HT1080 (cell line): Measurements from ENCODE around the gene ACAP3. TPM values are rescaled to one million over a fixed set of nuclear protein-coding genes. Genes with fewer than 3 reads are reported as not detected.
"Not testable (repeated sequence)": the region's sequence is repeated elsewhere in the genome, so short reads cannot be mapped to it uniquely, and the experiment has no call there.

Experiments used
- DNase-seq: peaks from one replicate; pipeline ENCODE4 v3.0.0-alpha.2; 2015; ENCODE audit warnings: low read depth
- total RNA-seq: library from RNA; depleted of rRNA; stranded (reverse); fragments of >200 nt; shearing (Covaris generic); gene quantifications from 2 replicates; pipeline ENCODE4 v1.2.3, GENCODE V29; 2014

ACAP3 gene
- total RNA-seq, 1 experiment from 2014 or later: 34.9 TPM

DNA sequence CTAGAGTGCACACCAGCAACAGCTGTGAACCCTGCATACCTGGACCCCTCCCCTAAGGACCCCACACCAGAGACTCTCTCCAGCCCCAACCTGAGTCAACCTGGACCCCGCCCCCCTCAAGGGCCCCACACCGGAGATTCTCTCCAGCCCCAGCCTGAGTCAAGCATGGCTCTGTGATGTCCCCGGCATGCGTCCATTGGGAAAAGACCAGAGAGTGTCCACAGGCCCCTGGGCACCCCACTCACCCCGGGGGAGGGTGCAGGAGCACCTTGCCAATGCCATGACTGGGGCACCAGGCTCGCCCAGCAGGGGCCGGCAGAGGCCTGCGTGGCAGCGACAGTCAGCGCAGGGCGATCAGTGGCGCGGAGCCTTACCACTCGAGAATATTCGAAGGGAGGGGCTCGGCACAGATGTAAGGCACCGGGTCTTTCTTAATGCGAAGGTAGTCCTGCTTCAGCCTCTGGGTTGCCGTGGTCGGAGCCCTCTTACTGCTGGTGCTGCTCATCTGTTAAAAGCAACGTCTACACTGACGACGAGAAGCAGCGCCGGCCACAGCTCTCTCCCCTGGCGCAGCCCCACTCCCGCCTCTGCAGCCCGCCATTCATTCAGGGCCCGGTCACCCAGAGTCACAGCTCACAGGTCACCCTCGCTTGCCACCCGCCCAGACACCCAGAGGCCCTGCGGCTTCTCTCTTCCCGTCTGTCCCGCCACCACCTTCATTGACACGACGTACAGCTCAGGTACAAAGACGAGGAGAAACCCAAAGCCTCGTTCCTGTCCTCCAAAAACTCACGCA, 40.0 kb downstream of the ACAP3 start:
- no peak for DNase-seq

DNA sequence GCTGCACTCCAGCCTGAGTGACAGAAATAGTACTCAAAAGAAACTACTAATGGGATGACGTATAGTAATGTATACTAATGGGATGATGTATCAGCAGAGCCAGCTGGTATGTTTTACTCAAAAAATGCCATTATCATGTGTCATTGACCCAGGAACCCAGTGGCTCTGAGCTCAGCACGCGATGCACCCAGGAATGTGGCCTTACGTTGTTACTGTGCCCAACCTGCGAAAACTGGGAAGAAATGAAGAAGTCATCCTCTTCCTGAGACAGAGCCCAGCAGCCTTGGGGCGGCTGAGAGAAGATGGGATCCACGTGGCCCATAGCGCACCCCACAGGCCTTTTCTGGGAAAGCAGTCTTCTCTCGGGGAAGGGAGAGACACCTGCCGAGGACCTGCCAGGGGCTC, 42.9 kb downstream of the ACAP3 start:
- DNase-seq: peak; percentile 89

DNA sequence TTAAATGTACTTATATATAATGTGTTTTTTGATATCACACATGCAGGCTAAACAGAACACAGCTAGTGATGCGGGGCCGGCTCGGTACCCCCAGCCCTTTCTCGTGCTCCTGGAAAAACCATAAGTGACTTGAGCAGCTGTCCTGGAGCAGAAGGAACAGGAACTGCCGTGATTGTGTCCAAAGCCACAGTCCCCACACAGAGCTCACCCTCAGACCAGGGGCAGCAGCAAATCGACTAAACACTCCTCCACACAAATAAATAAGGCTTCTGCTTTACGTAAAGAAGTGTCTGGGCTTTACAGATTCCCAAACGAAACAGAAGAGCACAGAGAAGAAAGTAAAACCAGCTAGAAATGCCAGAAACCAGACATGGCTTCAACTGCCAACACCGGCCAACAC, 43.7 kb downstream of the ACAP3 start:
- DNase-seq: no peak

DNA sequence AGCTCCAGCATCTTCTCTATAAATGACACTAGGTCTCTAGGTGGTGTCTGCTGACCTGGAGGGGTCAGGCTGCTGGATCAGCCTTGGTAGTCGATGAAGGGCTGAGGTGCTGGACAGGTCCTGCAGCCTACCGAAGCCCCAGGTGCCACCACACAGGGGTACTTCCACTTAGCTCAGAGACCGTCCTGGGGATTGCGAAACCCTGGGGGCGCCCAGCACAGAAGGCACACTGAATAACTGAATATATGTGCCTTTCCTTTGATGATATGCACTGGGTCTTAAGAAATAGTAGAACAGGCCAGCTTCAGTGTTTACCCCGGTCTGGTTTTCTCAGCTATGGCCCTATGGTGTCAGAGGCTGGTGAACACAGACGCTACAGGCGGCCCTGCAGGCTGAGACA, 45.0 kb downstream of the ACAP3 start:
- DNase-seq: no peak

DNA sequence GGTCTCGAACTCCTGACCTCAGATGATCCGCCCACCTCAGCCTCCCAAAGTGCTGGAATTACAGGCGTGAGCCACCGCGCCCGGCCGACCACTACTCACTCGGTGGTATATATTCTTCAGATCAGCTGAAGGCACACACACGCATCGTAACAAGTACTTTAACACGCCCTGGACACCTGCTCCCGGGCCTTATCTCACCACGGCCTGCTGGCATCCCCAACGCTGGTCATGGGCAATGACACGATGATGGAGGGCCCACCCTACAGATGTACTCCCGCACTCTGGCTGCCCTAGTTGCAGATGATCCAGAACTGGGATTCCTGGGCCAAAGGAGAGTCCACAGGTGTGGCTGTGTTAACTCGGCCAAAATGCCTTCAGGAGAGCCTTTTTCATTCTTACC, 45.7 kb downstream of the ACAP3 start:
- no peak for DNase-seq

DNA sequence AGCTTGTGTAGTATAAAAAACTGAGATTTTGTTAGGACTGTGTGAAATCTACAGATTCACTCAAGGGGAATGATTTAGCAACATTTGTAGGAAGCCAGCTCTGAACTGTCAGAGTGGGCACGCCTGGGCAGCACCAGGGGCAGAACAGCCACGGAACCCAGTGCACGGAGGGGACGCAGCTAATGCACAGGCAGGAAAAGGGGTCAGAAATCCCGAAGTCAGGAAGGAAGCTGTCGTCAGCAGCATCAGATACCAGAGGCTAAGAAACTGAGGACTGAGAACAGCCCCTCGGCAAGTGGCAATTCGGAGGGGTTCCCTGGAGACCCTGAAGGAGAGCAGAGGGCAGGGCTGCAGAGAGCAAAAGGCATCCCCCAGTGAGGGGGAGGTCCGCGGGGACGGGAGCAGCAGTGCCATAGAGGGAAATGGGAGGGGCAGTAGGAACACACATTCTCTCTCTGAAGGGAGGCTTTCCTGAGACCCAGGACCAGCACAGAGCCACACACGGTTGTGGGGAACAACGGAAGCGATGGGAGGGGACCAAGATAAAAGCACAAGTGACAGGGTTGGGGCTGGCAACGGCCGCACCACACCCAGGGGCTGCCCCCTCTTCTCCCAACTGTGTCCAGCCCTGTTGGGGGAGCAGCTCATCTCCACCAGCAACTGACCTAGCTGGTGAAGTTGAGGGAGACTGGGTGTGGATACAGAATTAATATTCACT, 46.7 kb downstream of the ACAP3 start:
- no peak for DNase-seq

DNA sequence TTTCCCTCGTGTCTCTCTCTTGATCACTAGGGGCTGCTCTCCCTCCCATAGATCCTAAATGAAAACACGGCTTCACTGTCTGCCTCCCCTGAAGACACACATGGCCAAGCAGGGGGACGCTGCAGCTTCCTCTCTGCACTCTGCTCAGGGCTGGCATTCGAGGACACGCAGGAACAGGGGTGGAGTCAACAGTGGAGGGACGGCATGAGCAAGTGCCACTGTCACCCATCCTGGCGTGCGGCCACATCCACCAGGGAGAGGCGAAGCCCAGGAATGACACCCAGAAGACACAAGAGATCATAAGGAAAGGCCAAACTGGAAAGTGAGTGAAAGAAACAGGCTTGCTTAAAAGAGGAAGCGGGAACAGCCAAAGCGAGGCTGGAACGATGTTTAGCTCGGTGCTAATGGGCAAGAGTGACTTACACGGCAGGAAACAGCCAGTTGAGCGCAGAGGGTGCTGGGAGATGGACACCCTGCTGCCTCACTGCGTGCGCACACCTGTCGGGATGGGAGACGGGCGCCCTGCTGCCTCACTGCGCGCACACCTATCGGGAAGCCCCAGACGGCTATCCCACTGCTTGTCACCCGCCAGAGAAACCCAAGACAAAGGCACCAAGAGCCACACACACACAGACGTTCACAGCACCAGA, 47.7 kb downstream of the ACAP3 start:
- DNase-seq: no peak

DNA sequence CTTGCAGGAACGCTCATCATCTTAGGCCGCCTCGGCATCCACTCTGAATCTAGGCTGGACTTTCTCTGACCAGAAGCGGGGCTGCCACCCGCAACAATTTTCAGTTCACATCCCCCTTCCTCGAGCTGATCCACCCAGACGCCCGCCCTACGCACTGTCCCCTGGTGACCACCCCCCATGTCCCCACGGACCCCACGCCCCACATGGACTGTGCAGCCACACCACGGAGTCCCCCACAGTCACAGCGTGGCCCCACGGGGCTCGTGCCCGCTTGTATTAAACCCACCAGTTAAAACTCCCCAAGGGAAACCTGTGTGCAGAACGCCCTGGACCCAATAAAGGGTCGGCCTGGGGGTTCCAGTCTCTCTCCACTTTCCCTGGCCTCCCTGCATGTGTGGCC, 48.2 kb downstream of the ACAP3 start:
- no peak for DNase-seq

DNA sequence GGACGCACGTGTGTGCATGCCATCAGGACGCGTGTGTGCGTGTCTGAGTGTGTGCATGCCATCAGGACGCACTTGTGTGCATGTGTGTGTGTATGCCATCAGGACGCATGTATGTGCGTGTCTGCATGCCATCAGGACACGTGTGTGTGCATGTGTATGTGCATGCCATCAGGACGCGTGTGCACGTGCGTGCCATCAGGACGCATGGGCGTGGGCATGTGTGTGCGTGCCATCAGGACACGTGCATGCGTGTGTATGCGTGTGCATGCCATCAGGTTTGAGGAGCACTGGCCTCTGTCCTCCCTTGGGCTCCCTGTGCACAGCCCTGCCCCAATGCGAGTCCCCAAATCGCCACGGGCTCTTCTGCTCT, 48.6 kb downstream of the ACAP3 start:
- no peak for DNase-seq

DNA sequence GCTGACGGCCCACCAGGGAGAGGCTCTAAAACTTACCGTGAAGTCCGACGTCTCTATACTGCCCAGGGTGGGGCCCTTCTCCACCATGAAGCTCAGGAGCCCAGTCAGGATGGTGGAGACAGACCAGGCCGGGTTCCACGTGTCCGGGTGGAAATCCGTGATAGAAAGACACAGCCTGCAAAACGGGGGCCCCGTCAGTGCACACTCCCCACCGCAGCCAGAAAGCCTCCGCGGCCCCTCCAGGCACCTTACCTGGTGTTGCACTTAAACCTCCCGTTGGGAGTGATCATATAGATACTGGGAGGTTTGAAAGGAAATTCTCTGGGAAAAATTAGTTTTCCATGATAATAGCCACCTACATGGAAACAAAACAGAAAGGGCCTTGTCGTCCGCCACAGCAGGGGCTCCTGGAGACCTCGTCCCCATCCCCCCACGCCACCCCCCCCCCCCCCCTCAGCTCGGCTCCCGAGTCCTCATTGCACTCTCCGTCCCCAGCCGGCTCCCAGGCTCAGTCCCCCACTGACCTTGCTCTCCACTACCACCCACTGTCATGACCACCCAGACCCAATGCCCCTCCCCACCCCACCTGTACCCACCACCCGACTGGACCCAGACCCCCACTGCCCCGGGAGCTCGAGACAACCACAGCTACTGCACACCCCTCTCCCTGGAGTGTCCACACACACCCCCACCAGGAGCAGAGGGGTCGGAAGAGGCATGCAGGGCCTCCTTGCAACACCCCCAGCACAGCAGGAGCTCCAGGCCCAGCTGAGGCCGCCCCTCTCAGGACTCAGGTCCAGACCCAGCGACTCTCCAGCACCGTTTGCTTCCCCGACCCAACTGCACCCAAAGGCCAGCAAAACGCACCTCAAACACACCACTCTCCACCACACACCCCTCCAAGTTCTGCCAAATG, 50.5 kb downstream of the ACAP3 start:
- DNase-seq: no peak

DNA sequence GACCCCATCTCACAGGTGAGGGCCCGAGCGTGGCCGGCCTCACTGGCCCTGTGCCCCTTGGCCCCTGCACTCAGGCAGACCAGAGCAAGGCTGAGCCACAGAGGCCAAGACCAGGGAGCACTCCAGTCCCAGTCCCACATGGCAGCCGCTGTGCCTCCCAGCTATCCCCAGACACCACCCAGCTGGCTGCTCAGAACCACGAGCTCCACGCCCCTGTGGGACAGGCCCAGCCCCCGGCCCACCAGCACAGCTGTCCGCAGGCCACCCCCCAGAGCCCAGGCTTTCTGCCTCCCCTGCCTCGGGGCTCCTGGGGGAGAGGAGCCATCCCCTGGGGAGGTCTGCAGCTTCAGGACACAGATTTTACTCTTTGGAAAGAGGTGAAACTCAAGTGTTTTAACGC, 52.1 kb downstream of the ACAP3 start:
- DNase-seq: no peak

DNA sequence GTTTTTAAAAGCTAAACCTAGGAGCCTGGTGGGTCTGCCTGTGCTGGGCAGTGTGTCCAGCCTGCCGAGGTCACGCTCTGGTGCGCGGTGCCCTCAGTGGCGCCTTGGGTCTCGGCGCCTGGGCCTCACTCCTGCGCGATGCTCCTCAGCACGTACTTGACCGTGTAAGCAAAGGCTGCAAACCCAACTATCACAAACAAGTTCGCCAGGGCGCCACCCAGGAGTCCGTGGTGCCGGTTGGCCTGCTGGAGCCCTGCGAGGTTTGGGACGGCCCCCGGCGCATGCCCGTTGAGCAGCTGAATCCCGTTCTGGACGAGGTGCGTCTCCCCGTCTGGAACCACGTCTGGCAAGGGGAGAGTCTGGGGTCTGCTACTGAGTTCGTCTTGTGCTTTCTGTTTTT, 52.7 kb downstream of the ACAP3 start:
- DNase-seq: no peak

DNA sequence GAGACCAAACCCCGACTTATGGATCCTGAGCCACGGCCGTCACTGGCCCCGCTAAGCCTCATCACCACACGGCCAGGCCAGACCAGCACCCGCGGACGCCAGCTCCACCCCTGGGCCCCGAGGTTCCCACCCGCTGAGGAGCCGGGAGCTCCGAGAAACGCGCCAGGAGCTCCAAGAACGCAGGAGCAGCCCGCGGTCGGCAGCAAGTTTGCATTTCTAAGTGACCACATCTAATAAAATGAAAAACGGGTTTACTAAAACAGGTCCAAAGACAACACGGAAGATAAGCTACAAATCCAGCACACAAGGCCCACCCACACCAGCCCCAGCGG, 53.1 kb downstream of the ACAP3 start:
- DNase-seq: no peak

DNA sequence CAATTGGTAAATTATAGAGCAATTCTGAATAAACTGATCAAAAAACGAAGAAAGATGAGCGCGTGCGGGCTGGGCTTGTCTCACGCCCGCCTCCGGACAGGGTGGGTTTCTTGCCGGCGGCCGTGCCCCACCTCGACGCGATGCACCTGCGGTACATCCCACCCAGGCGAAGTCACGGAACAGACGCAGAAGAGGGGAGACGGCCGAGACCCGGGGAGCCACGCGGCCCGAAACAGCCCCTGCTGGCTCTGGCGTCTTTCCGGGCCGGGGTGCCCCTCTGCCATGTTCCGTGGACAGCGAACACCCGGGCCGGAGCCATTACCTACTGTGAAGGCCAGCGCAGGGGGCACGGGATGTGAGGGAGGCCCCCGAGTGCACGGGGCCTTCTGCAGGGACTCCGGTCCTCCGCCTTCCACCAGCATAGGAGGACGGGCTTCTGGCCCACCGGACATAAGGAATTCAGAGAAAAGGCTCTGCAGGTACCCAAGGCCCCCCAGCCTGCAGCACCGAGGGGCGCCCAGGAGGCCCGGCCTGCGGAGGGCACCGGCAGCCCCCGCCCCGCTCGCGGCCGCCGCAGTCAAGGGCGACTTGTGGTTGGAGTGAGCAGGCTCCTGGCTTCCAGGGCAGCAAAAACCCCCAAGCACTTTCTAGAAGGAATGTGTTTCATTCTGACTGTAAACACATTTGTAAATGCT, 53.6 kb downstream of the ACAP3 start:
- no peak for DNase-seq

DNA sequence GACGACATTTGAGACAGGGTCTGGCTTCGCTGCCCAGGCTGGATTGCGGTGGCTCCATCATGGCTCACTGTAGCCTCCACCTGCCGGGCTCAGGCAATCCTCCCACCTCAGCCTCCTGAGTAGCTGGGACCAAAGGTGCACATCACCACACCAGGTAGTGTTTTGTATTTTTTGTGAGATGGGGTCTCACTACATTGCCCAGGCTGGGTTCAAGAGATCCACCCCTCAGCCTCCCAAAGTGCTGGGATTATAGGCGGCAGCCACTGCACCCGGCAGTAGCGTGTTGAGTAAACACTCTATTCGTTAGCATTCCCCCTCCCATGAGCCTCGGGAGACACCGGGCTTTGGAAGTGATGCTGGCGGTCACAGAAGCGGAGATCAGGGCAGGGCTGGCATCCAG, 54.4 kb downstream of the ACAP3 start:
- no peak for DNase-seq

DNA sequence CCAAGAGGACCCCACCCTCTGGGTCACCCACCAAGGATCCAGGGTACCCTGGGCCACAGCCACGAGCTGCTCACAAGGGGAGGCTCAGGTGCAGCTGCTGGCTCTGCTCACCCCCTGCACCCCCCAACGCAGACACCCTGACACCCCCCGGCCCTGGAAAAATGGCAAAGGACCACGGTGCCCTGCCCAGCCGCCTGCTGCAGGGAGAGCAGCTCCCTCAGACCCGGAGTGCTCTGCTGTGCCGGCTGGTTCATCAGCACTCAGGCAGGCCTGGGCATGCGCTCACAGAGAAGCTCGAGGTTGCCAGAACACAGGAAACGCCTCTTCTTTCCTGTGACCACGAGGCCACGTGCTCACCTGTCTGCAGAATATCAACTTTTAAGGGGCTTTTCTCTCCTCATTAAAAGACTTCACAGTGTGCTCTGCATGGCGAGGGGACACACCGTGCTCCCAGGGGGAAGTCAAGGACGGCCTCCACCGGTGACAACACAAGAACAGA, 56.9 kb downstream of the ACAP3 start:
- DNase-seq: no peak

DNA sequence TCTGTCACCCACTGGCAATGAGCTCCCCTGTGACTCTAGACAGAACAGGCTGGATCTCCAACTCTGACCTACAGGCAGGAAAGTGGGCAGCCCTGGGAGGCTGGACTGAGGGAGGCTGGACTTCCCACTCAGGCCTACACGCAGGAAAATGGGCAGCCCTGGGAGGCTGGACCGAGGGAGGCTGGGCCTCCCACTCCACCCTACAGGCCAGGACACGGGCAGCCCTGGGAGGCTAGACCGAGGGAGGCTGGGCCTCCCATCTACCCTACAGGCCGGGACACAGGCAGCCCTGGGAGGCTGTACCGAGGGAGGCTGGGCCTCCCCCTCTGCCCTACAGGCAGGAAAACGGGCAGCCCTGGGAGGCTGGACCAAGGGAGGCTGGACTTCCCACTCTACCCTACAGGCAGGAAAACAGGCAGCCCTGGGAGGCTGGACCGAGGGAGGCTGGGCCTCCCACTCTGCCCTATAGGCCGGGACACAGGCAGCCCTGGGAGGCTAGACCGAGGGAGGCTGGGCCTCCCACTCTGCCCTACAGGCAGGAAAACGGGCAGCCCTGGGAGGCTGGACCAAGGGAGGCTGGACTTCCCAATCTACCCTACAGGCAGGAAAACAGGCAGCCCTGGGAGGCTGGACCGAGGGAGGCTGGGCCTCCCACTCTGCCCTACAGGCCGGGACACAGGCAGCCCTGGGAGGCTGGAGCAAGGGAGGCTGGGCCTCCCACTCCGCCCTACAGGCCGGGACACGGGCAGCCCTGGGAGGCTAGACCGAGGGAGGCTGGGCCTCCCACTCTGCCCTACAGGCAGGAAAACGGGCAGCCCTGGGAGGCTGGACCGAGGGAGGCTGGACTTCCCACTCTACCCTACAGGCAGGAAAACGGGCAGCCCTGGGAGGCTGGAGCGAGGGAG, 59.5 kb downstream of the ACAP3 start:
- DNase-seq: not testable (repeated sequence)

DNA sequence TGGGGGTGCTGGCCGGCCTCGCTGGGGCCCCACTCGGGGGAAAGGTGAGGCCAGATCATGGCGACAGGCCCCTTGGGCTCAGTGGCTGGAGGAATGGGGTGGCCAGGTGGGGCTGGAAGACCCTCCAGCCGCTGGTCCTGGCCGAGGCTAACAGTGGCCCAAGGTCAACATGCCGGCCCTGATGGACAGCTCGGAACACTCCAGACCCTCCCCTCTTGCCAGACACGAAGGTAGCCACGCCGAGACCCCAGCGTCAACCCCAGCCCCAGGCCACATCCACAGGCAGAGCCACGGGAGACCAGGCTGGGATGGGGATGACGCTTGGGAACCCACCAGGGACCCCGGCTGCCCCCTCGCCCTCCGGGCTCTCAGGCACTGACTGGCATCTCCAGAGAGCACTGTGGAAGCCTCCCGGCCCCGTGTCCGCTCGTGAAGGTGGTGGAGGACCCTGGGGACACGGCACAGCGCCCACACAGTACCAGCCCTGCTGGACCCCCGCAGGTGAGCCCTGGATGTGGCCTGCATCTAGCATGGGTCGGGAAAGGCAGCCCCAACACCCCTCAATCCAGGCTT, 60.3 kb downstream of the ACAP3 start:
- no peak for DNase-seq

DNA sequence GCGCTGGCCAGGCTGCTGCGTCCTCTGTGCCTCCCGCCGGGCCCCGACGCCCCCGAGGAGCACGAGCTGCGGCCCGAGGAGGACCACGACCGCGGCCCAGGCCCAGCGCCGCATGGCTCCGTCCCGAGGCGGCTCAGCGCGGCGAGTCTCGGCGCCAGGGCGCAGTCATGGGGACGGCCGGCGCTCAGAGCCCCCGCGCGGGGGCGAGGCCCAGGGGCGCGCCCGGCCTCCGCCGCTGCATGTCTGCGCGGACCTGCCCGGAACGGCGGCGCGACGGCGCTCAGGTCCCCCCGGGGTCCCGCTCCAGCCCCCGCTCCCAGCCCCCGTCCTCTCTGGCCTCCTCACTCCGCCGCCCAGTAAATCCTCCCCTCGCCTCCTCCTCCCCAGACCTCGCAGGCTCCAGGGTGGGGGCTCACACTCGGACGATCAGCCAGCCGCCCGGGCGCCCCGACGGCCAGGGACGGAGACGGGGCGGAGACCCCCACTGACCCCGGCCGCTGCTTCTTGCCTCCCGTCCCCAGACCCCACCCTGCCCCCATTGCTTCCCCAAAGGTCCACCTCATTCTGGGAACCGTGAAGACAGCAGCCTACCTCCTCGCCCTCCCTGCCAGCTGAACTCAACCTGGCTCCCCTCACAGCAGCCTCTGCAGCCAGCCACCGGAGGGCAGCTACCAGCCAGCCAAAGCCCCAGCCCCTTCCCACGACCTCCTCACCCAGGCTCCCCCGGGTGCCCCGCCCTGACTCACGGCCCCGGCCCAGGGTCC, 61.0 kb downstream of the ACAP3 start, which contains the start of gene C1QTNF12:
Gene C1QTNF12 (minus strand): TSS at position 146 of the 764 bp plus-strand sequence. CDS start 32 bp downstream, at position 114.
- DNase-seq: no peak
